ENCODE data around the gene PCDH15. TPM values are rescaled to one million over a fixed set of nuclear protein-coding genes. Genes with fewer than 3 reads are reported as not detected.

PCDH15 gene
- total RNA-seq, 1 experiment from 2014 or later: 0.61 TPM

GRCh38 chr10:54067361-54067760 lies 733.7 kb downstream of the PCDH15 start:
- TF ChIP-seq, protein P1, sequence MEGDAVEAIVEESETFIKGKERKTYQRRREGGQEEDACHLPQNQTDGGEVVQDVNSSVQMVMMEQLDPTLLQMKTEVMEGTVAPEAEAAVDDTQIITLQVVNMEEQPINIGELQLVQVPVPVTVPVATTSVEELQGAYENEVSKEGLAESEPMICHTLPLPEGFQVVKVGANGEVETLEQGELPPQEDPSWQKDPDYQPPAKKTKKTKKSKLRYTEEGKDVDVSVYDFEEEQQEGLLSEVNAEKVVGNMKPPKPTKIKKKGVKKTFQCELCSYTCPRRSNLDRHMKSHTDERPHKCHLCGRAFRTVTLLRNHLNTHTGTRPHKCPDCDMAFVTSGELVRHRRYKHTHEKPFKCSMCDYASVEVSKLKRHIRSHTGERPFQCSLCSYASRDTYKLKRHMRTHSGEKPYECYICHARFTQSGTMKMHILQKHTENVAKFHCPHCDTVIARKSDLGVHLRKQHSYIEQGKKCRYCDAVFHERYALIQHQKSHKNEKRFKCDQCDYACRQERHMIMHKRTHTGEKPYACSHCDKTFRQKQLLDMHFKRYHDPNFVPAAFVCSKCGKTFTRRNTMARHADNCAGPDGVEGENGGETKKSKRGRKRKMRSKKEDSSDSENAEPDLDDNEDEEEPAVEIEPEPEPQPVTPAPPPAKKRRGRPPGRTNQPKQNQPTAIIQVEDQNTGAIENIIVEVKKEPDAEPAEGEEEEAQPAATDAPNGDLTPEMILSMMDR (conservative IDR thresholded peaks at IDR 0.05): no peak
- H3K79me2 ChIP-seq (ENCODE audit: insufficient read depth, low read length): no peaks in the 10 kb centered on the region
- H2BK120ac ChIP-seq (ENCODE audit: low read depth, low read length, poor library complexity, severe bottlenecking): no peak overlapping the region
- no peak overlapping the region for H3K18ac ChIP-seq (ENCODE audit: insufficient read length, low read depth, low read length)
- H3K27ac ChIP-seq (ENCODE audit: insufficient read length, low read depth, low read length): no peak overlapping the region
- H2AFZ ChIP-seq (ENCODE audit: low read length): no peak overlapping the region
- H3K27me3 ChIP-seq (ENCODE audit: insufficient read depth, low read length): no peaks in the 10 kb centered on the region
- WGBS (ENCODE audit: extremely low coverage, insufficient read length, low lambda C conversion rate): no CpG with 5 or more reads among the region's 1 CpG
- no peaks in the 10 kb centered on the region for H3K27me3 Mint-ChIP-seq (ENCODE audit: low read depth)
- no peaks in the 10 kb centered on the region for H3K23me2 ChIP-seq (ENCODE audit: insufficient read length, low read depth, low read length, poor library complexity, severe bottlenecking)
- H3T11ph ChIP-seq (ENCODE audit: low read length): no peak overlapping the region
- no peak overlapping the region for H4K91ac ChIP-seq (ENCODE audit: insufficient read length, low read depth, low read length)
- no peak overlapping the region for H3K14ac ChIP-seq (ENCODE audit: insufficient read depth, low read length)
- no peak overlapping the region for H3K4me2 ChIP-seq (ENCODE audit: insufficient read depth, insufficient read length, low read length)
- no peak overlapping the region for H4K5ac ChIP-seq (ENCODE audit: insufficient read length, low read depth, low read length)
- no peak overlapping the region for H2BK15ac ChIP-seq (ENCODE audit: low read depth, low read length)
- no peaks in the 10 kb centered on the region for H3K4me1 ChIP-seq (ENCODE audit: insufficient read depth, low read length)
- H3K23ac ChIP-seq (ENCODE audit: insufficient read length, low read depth, low read length): no peak overlapping the region
- no peak overlapping the region for H3K9ac ChIP-seq (ENCODE audit: extremely low read depth, insufficient read length, low read length)
- no peaks in the 10 kb centered on the region for H3K4me1 Mint-ChIP-seq
- H2BK12ac ChIP-seq (ENCODE audit: insufficient read length, low read depth, low read length): no peak overlapping the region
- no peak overlapping the region for H3K4ac ChIP-seq (ENCODE audit: low read depth, low read length)
- H4K20me1 ChIP-seq (ENCODE audit: control insufficient read depth, insufficient read depth, insufficient read length): no peaks in the 10 kb centered on the region
- H2AK5ac ChIP-seq (ENCODE audit: insufficient read length, low read length): no peak overlapping the region
- H3K79me1 ChIP-seq (ENCODE audit: insufficient read depth, low read depth, low read length, poor library complexity, severe bottlenecking): no peaks in the 10 kb centered on the region
- H3K36me3 Mint-ChIP-seq (ENCODE audit: insufficient read depth in 1 of 3, low read depth in 3 of 3): no peaks in the 10 kb centered on the region
- no peak overlapping the region for H3K56ac ChIP-seq (ENCODE audit: insufficient read length, low read depth, low read length)
- no peaks in the 10 kb centered on the region; a peak in 1 of 5 replicates for H3K9me3 Mint-ChIP-seq
- H2BK5ac ChIP-seq (ENCODE audit: insufficient read length, low read length): no peak overlapping the region
- no peaks in the 10 kb centered on the region for H3K9me3 ChIP-seq (ENCODE audit: control insufficient read depth, low read depth, low read length)
- no peak overlapping the region for H2BK20ac ChIP-seq (ENCODE audit: low read depth, low read length, poor library complexity, severe bottlenecking)
- no peak for DNase-seq
- no peak overlapping the region for H4K8ac ChIP-seq (replicated peaks; ENCODE audit: insufficient read length, low read depth, low read length)
- no peak overlapping the region for H3K4me3 Mint-ChIP-seq
- no peak overlapping the region for H3K27ac Mint-ChIP-seq

All from H9 (cell line).